H1 (cell line): ENCODE results near the gene SURF4. TPM values are rescaled to one million over a fixed set of nuclear protein-coding genes. Genes with fewer than 3 reads are reported as not detected.

Source experiments
- CTCF ChIA-PET: fragments of 300-600 bp; sonication (Branson Sonifier 250); formaldehyde crosslinking; loops from one replicate; lab custom pipeline; 2021; ENCODE audit not compliant: partially characterized antibody; lab: Charles Lee
- POLR2A ChIA-PET: fragments of 300-600 bp; sonication (Branson Sonifier 250); formaldehyde crosslinking; loops from one replicate; lab custom pipeline; 2021; ENCODE audit warnings: inconsistent platforms; ENCODE audit not compliant: partially characterized antibody; lab: Charles Lee
- DNase-seq, 2 experiments: peaks; one replicate each; pipeline versions ENCODE4 v3.0.0 to v3.0.0-alpha.2; 2010 to 2022; ENCODE audit warnings: low spot score in 2 of 2, low read depth in 1 of 2, mixed read lengths in 1 of 2
- FAIRE-seq: peaks from 2 replicates; lab custom pipeline; 2011; peaks lifted over from hg19 to GRCh38; lab: Jason Lieb, UNC
- H2AFZ ChIP-seq: 2 replicates; pipeline ENCODE4 v1.8.1; 2012; ENCODE audit warnings: low read length, inconsistent platforms
- H2AK5ac ChIP-seq: 2 replicates; pipeline ENCODE4 v1.6.1; 2013; ENCODE audit warnings: low read depth, low read length
- H2BK120ac ChIP-seq: replicated peaks from 2 replicates; pipeline ENCODE3; 2013; ENCODE audit warnings: low read depth, low read length, inconsistent platforms
- H2BK12ac ChIP-seq: 2 replicates; pipeline ENCODE4 v1.6.1; 2013; ENCODE audit warnings: low read depth, low read length
- H2BK15ac ChIP-seq: 2 replicates; pipeline ENCODE4 v1.6.1; 2013; ENCODE audit warnings: low read length
- H2BK20ac ChIP-seq: 2 replicates; pipeline ENCODE4 v1.6.1; 2013; ENCODE audit warnings: low read length
- H2BK5ac ChIP-seq: 2 replicates; pipeline ENCODE4 v1.6.1; 2013; ENCODE audit warnings: low read depth, low read length
- H3K14ac ChIP-seq: 2 replicates; pipeline ENCODE4 v1.6.1; 2013; ENCODE audit warnings: inconsistent platforms; ENCODE audit not compliant: insufficient read length
- H3K18ac ChIP-seq: 2 replicates; pipeline ENCODE4 v1.6.1; 2013; ENCODE audit warnings: low read length; ENCODE audit errors: extremely low read depth
- H3K23ac ChIP-seq: 2 replicates; pipeline ENCODE4 v1.6.1; 2013; ENCODE audit warnings: inconsistent platforms; ENCODE audit not compliant: insufficient read length
- H3K23me2 ChIP-seq: 2 replicates; pipeline ENCODE4 v1.6.1; 2013; ENCODE audit warnings: low read depth, low read length
- H3K27ac ChIP-seq: 2 replicates; pipeline ENCODE4 v1.6.1; 2011; ENCODE audit warnings: low read depth, low read length, inconsistent platforms
- H3K27me3 ChIP-seq, 4 experiments: replicated peaks in 1 of 4; 1 replicate in 1 of 4; 2 replicates in 3 of 4; pipeline versions ENCODE4 v1.6.1 to v1.8.1; 2011 to 2013; ENCODE audit warnings: low read length in 3 of 4, mild to moderate bottlenecking in 3 of 4, inconsistent platforms in 2 of 4, mixed read lengths in 2 of 4, moderate library complexity in 1 of 4; ENCODE audit not compliant: control insufficient read depth in 3 of 4, insufficient read depth in 3 of 4; ENCODE audit errors: extremely low read depth in 1 of 4
- H3K36me3 ChIP-seq, 4 experiments: 2 replicates each; pipeline versions ENCODE4 v1.6.1 to v1.8.1; 2011 to 2013; ENCODE audit warnings: mild to moderate bottlenecking in 4 of 4, low read length in 3 of 4, moderate library complexity in 2 of 4, control low read depth in 1 of 4, inconsistent platforms in 1 of 4; ENCODE audit not compliant: insufficient read depth in 4 of 4, control insufficient read depth in 2 of 4
- H3K4ac ChIP-seq: replicated peaks from 2 replicates; pipeline ENCODE3; 2013; ENCODE audit warnings: low read length, low read depth, mixed read lengths, inconsistent platforms; ENCODE audit not compliant: insufficient read length
- H3K4me1 ChIP-seq, 4 experiments: replicated peaks in 1 of 4; 1 replicate in 1 of 4; 2 replicates in 3 of 4; pipeline versions ENCODE4 v1.6.1 to v1.8.1; 2011 to 2013; ENCODE audit warnings: low read length in 3 of 4, inconsistent platforms in 2 of 4, mixed read lengths in 1 of 4; ENCODE audit not compliant: insufficient read depth in 4 of 4, control insufficient read depth in 3 of 4
- H3K4me2 ChIP-seq, 2 experiments: 2 replicates each; pipeline versions ENCODE4 v1.6.1 to v1.8.1; 2011 to 2013; ENCODE audit warnings: low read depth in 2 of 2, low read length in 2 of 2, control low read depth in 1 of 2, inconsistent platforms in 1 of 2, mild to moderate bottlenecking in 1 of 2; ENCODE audit not compliant: insufficient read depth in 1 of 2
- H3K4me3 ChIP-seq, 4 experiments: fragments of 200-600, 300-600 bp in 1 of 4; sonication (generic), shearing (Covaris generic), sonication (Bioruptor Twin) in 1 of 4; 2 replicates each; pipeline versions ENCODE4 v1.5.1 to v1.8.1; 2011 to 2016; ENCODE audit warnings: low read length in 4 of 4, low read depth in 3 of 4, control low read depth in 2 of 4, inconsistent platforms in 2 of 4, mild to moderate bottlenecking in 2 of 4, mixed read lengths in 1 of 4, moderate library complexity in 1 of 4; ENCODE audit not compliant: insufficient read depth in 2 of 4; ENCODE audit errors: extremely low read depth in 1 of 4
- H3K56ac ChIP-seq: replicated peaks from 2 replicates; pipeline ENCODE3; 2013; ENCODE audit warnings: low read depth, mild to moderate bottlenecking, mixed read lengths, low read length, inconsistent platforms; ENCODE audit not compliant: insufficient read length
- H3K79me1 ChIP-seq: 2 replicates; pipeline ENCODE4 v1.6.1; 2013; ENCODE audit warnings: low read depth, low read length, control low read depth
- H3K79me2 ChIP-seq, 2 experiments: 2 replicates each; pipeline versions ENCODE4 v1.6.1 to v1.8.1; 2012 to 2013; ENCODE audit warnings: low read length in 2 of 2, mild to moderate bottlenecking in 2 of 2, inconsistent platforms in 1 of 2; ENCODE audit not compliant: insufficient read depth in 2 of 2, control insufficient read depth in 1 of 2
- H3K9ac ChIP-seq, 4 experiments: replicated peaks in 1 of 4; 1 replicate in 1 of 4; 2 replicates in 3 of 4; pipeline versions ENCODE4 v1.6.1 to v1.8.1; 2011 to 2013; ENCODE audit warnings: low read depth in 3 of 4, low read length in 3 of 4, control low read depth in 2 of 4, mild to moderate bottlenecking in 2 of 4, moderate library complexity in 2 of 4, inconsistent platforms in 1 of 4; ENCODE audit errors: extremely low read depth in 1 of 4
- H3K9me3 ChIP-seq, 2 experiments: 2 replicates each; pipeline versions ENCODE4 v1.6.1 to v1.8.1; 2012 to 2013; ENCODE audit warnings: mild to moderate bottlenecking in 2 of 2, moderate library complexity in 2 of 2, control low read depth in 1 of 2, inconsistent platforms in 1 of 2, low read depth in 1 of 2, low read length in 1 of 2, mixed read lengths in 1 of 2; ENCODE audit not compliant: insufficient read depth in 2 of 2
- H4K20me1 ChIP-seq, 2 experiments: replicated peaks in 1 of 2; 2 replicates each; pipeline versions ENCODE3 to v1.8.1; 2011 to 2013; ENCODE audit warnings: inconsistent platforms in 2 of 2, low read length in 2 of 2, mild to moderate bottlenecking in 1 of 2; ENCODE audit not compliant: insufficient read depth in 2 of 2, control insufficient read depth in 1 of 2
- H4K5ac ChIP-seq: 2 replicates; pipeline ENCODE4 v1.6.1; 2013; ENCODE audit warnings: low read length, low read depth, mixed read lengths, inconsistent platforms; ENCODE audit not compliant: insufficient read length
- H4K8ac ChIP-seq: 2 replicates; pipeline ENCODE4 v1.8.0; 2013; ENCODE audit warnings: mild to moderate bottlenecking, moderate library complexity, low read length, inconsistent platforms; ENCODE audit not compliant: insufficient read depth; ENCODE audit errors: extremely low read depth
- H4K91ac ChIP-seq: replicated peaks from 2 replicates; pipeline ENCODE3; 2013; ENCODE audit warnings: low read length, mixed read lengths, inconsistent platforms; ENCODE audit not compliant: insufficient read length
- ASH2L ChIP-seq: fragments of 200-600, 300-600 bp; sonication (generic); IDR thresholded peaks from one replicate; pipeline ENCODE4 v1.7.1; 2017; ENCODE audit warnings: low read length
- HDAC6 ChIP-seq: IDR thresholded peaks from one replicate; pipeline ENCODE4 v1.7.1; 2012; ENCODE audit warnings: low read depth, mild to moderate bottlenecking, inconsistent platforms, low read length, moderate library complexity
- RFX5 ChIP-seq: IDR thresholded peaks from 2 replicates; pipeline ENCODE4 v1.6.1; 2011; ENCODE audit warnings: low read depth, low read length, improper control_type of control experiment, borderline replicate concordance
- RNF2 ChIP-seq: fragments of 200-900, 300-1000 bp; sonication (generic); IDR thresholded peaks from 2 replicates; pipeline ENCODE4 v1.7.1; 2016; ENCODE audit warnings: borderline replicate concordance, low read depth, mild to moderate bottlenecking, antibody characterized with exemption, low read length; ENCODE audit not compliant: poor library complexity, severe bottlenecking; ENCODE audit errors: missing control alignments
- SP2 ChIP-seq: IDR thresholded peaks from 2 replicates; pipeline ENCODE4 v1.6.1; 2012; ENCODE audit warnings: mild to moderate bottlenecking, low read length, inconsistent platforms
- WGBS, 2 experiments: shearing (Covaris generic) in 1 of 2; methylation state at CpG; one replicate each; pipeline versions ENCODE4 v1.1.6 to v1.1.7; 2013 to 2015; ENCODE audit warnings: low lambda C conversion rate in 2 of 2, mixed read lengths in 2 of 2, inconsistent platforms in 1 of 2, low coverage in 1 of 2, missing lambda C conversion rate in 1 of 2; ENCODE audit not compliant: insufficient replicate concordance in 2 of 2, insufficient coverage in 1 of 2, insufficient read length in 1 of 2; ENCODE audit errors: extremely low coverage in 1 of 2, missing lambda C conversion rate in 1 of 2; 5-methylcytosine and 5-hydroxymethylcytosine counted together
- polyA plus RNA-seq, 7 experiments: library from polyadenylated mRNA; depleted of rRNA in 3 of 7; stranded (reverse) in 5 of 7; unstranded in 2 of 7; fragments of >200 nt in 5 of 7; fragments of 200-250 nt in 2 of 7; gene quantifications; 1 replicate in 5 of 7; 2 replicates in 1 of 7; 4 replicates in 1 of 7; pipeline versions ENCODE4 v1.2.1 to v1.2.3, GENCODE V29; 2011 to 2013; ENCODE audit warnings: missing spikeins in 2 of 7, mixed read lengths in 2 of 7
- total RNA-seq: library from RNA; stranded (reverse); fragmentation: NEBNext Ultra II Directional; extraction: Animal tissue kit (Norgen Biotek cat#: 25700); gene quantifications from 2 replicates; pipeline ENCODE4 v1.2.1, GENCODE V29; 2021

SURF4 gene
- total and polyA plus RNA-seq, 2 of the 8 experiments (the other 6 are each of a cell fraction or from before 2014, with no cell fraction given) = 176 to 182 TPM

DNA sequence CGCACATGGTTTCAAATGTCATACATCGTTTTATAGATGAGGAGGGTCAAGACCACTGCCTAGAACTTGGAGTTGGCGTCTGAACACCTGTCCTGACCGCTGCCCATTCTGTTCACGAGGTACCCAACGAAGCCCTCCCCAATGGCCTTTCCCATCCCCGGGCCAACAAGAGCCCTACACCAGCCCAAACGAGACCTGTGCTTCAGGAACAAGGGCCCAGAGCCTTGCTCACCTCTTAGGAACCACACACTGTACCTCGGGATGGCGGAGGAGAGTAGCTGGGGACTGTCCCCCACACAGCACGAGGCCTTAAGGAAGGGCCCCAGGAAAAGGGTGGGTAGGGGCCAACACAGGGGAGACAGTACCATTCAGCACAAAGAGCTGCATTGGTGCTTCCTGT, 42.8 kb downstream of the SURF4 start:
- Histone ChIP-seq H3K79me2 (peaks cover 0 to 15% of the 10 kb centered on the region in 2 experiments; a peak in 2 of 4 replicates), H3K4me3 (no peak overlapping the region), H3K27me3 (no peaks in the 10 kb centered on the region), H3K4ac (no peak overlapping the region), H3K23ac (no peak overlapping the region), H2BK120ac (no peak overlapping the region), H3K4me2 (no peak overlapping the region), H3K14ac (no peak overlapping the region), H4K5ac (no peak overlapping the region), H3K36me3 (peaks cover 20 to 43% (median 35%) of the 10 kb centered on the region in 4 experiments), H3K27ac (no peak overlapping the region), H2AK5ac (no peak overlapping the region), H3K9ac (no peak overlapping the region), H3K79me1 (peaks cover 10% of the 10 kb centered on the region), H3K9me3 (no peaks in the 10 kb centered on the region), H3K23me2 (peaks cover 7% of the 10 kb centered on the region; the same call in 1 of the 2 replicates), H4K8ac (no peak overlapping the region; the same call in 1 of the 2 replicates), H4K20me1 (peaks cover 4 to 16% of the 10 kb centered on the region in 2 experiments), H4K91ac (no peak overlapping the region), H2BK20ac (no peak overlapping the region), H3K18ac (no peak overlapping the region), H3K4me1 (peaks cover 0 to 9% (median 2%) of the 10 kb centered on the region in 4 experiments; a peak in 1 of 7 replicates), H3K56ac (no peak overlapping the region), H2BK5ac (no peak overlapping the region), H2AFZ (no peak overlapping the region), H2BK15ac (no peak overlapping the region), H2BK12ac (no peak overlapping the region)
- ChIA-PET POLR2A (interaction anchor here (0.9 to 7.3 kb wide), 5 partner anchors 11 to 151 kb away, joined by 3 to 120 read pairs (median 5); partner anchors contain the start of genes MED22 and RPL7A), CTCF (interaction anchor here (0.7 to 7.0 kb wide), 7 partner anchors 10 to 145 kb away, joined by 3 to 123 read pairs (median 4); no protein-coding TSS in a partner anchor)
- DNase-seq (no peak), FAIRE-seq (no peak)
- 99% methylated on average over 11 of the region's 11 CpGs; no CpG with 5 or more reads in 1 of the 2 experiments for WGBS, 2 experiments
- TF ChIP-seq RNF2 (no peak), ASH2L (no peak), RFX5 (no peak), SP2 (no peak), HDAC6 (no peak)
